Gastrocnemius medialis (tissue), 4 donors: ENCODE results near the gene APBA2. TPM values are rescaled to one million over a fixed set of nuclear protein-coding genes. Genes with fewer than 3 reads are reported as not detected.
"Not testable (repeated sequence)": the region's sequence is repeated elsewhere in the genome, so short reads cannot be mapped to it uniquely, and the experiment has no call there.

ENCODE experiments used
- ATAC-seq, 2 donors: fragments of 150-250 bp; one replicate each; pipeline ENCODE4 v1.9.1; 2016
- DNase-seq, 2 donors: peaks; one replicate each; pipeline ENCODE4 v3.0.0-alpha.2; 2019
- H3K27ac ChIP-seq, 4 donors: fragments of 200-600 bp; sonication (generic); 1 replicate in 1 of 4; 2 replicates in 3 of 4; pipeline ENCODE4 v1.5.1; 2016 to 2018; ENCODE audit warnings: mild to moderate bottlenecking in 2 of 4, moderate library complexity in 1 of 4
- H3K27me3 ChIP-seq, 3 donors: fragments of 200-600 bp; sonication (generic) in 2 of 3; 1 replicate in 1 of 3; 2 replicates in 2 of 3; pipeline versions ENCODE4 v1.5.1 to v1.6.0; 2016 to 2019; ENCODE audit warnings: mild to moderate bottlenecking in 1 of 3, moderate library complexity in 1 of 3
- H3K36me3 ChIP-seq, 2 donors: fragments of 200-600 bp; sonication (generic) in 1 of 2; one replicate each; pipeline ENCODE4 v1.5.1; 2017 to 2018
- H3K4me1 ChIP-seq, 2 donors: fragments of 200-600 bp; sonication (generic) in 1 of 2; one replicate each; pipeline ENCODE4 v1.5.1; 2016 to 2017; ENCODE audit warnings: mild to moderate bottlenecking in 2 of 2
- H3K4me3 ChIP-seq, 4 donors: fragments of 200-600 bp; sonication (generic) in 3 of 4; 1 replicate in 1 of 4; 2 replicates in 3 of 4; pipeline ENCODE4 v1.5.1; 2016 to 2019; ENCODE audit warnings: mild to moderate bottlenecking in 2 of 4
- H3K9me3 ChIP-seq, 3 donors: fragments of 200-600 bp; sonication (generic) in 2 of 3; 1 replicate in 1 of 3; 2 replicates in 2 of 3; pipeline ENCODE4 v1.5.1; 2016 to 2019
- POLR2A ChIP-seq, 2 donors: fragments of 450-650 bp; IDR thresholded peaks; one replicate each; pipeline ENCODE4 v1.6.1; 2017; ENCODE audit warnings: antibody characterized with exemption in 2 of 2, mild to moderate bottlenecking in 2 of 2, moderate library complexity in 2 of 2
- in situ Hi-C, 4 donors: fragments of 200-750 bp; cut with MboI; loops; one replicate each; pipeline versions ENCODE4 v1.15.0 to v1.8.0; 2017; ENCODE audit warnings: low sequenced_read_pairs in 4 of 4
- intact Hi-C: fragments of 100-400 bp; cut with DNase I; formaldehyde crosslinking; loops from one replicate; pipeline ENCODE4 v1.15.1; 2023; ENCODE audit warnings: low total_unique reads
- total RNA-seq, 4 donors: library from RNA; depleted of rRNA; stranded (reverse); fragments of >200 nt; gene quantifications; one replicate each; pipeline versions ENCODE4 v1.1.0 to v1.2.3, GENCODE V29; 2016
- TF ChIP-seq, protein P1 (sequence below), 5 experiments: fragments of 450-650 bp in 3 of 5; fragments of 200-600 bp in 2 of 5; sonication (generic) in 2 of 5; IDR thresholded peaks in 4 of 5; conservative IDR thresholded peaks in 1 of 5; 1 replicate in 4 of 5; 2 replicates in 1 of 5; pipeline ENCODE4 v1.5.1; 2016 to 2019; ENCODE audit warnings: antibody characterized with exemption in 5 of 5, mild to moderate bottlenecking in 3 of 5, moderate library complexity in 3 of 5

The APBA2 gene
- total RNA-seq, 4 donors from 2014 or later, result 0.19 to 0.31 TPM; not detected in 2

GRCh38 chr15:28854578-28854977 is 31.2 kb upstream of the APBA2 start:
- H3K27ac ChIP-seq, ATAC-seq, DNase-seq, H3K27me3 ChIP-seq, H3K4me3 ChIP-seq, H3K9me3 ChIP-seq, in situ Hi-C loops, H3K4me1 ChIP-seq, H3K36me3 ChIP-seq, intact Hi-C loops: not testable (repeated sequence)

DNA sequence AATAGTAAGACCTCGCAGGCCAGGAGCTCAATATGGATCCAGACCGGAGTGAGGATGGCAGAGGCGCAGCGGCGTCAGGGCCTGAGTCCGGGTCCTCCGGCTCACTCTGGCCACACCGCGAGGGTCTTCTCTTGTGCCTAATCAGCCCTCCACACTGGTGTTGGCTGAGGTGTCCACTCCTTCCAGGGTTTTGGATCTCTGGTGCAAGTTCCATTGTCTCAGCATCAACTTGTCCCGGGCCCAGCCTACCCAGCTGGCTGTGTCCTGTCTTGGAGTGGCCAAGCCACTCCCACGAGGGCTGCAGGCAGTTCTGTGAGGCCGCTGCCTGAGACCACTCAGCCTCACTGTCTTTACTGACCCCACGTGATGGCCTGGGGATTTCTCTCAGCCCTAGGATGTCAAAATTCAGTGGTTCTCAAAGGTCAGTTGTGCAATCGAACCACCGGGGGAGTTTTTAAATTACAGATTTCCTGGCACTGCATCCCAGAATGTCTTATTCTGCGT is 24.7 kb upstream of the APBA2 start:
- no peak overlapping the region for H3K4me3 ChIP-seq
- ATAC-seq, result peak in 1 of 2 donors; percentile 30
- TF ChIP-seq, protein P1, sequence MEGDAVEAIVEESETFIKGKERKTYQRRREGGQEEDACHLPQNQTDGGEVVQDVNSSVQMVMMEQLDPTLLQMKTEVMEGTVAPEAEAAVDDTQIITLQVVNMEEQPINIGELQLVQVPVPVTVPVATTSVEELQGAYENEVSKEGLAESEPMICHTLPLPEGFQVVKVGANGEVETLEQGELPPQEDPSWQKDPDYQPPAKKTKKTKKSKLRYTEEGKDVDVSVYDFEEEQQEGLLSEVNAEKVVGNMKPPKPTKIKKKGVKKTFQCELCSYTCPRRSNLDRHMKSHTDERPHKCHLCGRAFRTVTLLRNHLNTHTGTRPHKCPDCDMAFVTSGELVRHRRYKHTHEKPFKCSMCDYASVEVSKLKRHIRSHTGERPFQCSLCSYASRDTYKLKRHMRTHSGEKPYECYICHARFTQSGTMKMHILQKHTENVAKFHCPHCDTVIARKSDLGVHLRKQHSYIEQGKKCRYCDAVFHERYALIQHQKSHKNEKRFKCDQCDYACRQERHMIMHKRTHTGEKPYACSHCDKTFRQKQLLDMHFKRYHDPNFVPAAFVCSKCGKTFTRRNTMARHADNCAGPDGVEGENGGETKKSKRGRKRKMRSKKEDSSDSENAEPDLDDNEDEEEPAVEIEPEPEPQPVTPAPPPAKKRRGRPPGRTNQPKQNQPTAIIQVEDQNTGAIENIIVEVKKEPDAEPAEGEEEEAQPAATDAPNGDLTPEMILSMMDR (IDR thresholded peaks at IDR 0.05 in 4 of 5, conservative IDR thresholded peaks at IDR 0.05 in 1 of 5), result no peak
- TF ChIP-seq POLR2A (IDR thresholded peaks at IDR 0.05), result no peak
- H3K4me1 ChIP-seq, result no peaks in the 10 kb centered on the region
- in situ Hi-C loops (no loop called here), intact Hi-C loops (no loop called here)
- H3K9me3 ChIP-seq, result no peaks in the 10 kb centered on the region
- H3K27me3 ChIP-seq, result no peaks in the 10 kb centered on the region
- no peak overlapping the region for H3K27ac ChIP-seq
- DNase-seq, result no peak
- H3K36me3 ChIP-seq, result no peaks in the 10 kb centered on the region

DNA sequence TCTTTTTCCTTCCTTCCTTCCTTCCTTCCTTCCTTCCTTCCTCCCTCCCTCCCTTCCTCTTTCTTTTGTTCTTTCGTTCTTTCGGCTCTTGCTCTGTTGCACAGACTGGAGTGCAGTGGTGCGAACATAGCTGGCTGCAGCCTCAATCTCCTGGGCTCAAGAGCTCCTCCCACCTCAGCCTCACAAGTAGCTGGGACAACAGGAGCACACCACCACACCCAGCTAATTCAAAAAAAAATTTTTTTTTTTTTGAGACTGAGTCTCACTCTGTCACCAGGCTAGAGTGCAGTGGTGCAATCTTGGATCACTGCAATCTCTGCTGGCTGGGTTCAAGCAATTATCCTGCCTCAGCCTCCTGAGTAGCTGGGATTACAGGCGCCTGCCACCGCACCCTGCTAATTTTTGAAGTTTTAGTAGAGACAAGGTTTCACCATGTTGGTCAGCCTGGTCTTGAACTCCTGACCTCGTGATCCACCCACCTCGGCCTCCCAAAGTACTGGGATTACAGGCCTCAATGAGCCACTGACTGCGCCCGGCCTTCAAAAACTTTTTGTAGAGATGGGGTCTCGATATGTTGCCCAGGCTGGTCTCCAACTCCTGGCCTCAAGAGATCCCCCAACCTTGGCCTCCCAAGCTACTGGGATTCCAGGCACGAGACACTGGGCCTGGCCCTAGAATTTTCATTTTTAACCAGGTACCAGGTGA is 24.0 kb upstream of the APBA2 start:
- in situ Hi-C loops, H3K36me3 ChIP-seq, intact Hi-C loops, H3K9me3 ChIP-seq, DNase-seq, H3K4me1 ChIP-seq, ATAC-seq, H3K27ac ChIP-seq, H3K27me3 ChIP-seq, H3K4me3 ChIP-seq: not testable (repeated sequence)

DNA sequence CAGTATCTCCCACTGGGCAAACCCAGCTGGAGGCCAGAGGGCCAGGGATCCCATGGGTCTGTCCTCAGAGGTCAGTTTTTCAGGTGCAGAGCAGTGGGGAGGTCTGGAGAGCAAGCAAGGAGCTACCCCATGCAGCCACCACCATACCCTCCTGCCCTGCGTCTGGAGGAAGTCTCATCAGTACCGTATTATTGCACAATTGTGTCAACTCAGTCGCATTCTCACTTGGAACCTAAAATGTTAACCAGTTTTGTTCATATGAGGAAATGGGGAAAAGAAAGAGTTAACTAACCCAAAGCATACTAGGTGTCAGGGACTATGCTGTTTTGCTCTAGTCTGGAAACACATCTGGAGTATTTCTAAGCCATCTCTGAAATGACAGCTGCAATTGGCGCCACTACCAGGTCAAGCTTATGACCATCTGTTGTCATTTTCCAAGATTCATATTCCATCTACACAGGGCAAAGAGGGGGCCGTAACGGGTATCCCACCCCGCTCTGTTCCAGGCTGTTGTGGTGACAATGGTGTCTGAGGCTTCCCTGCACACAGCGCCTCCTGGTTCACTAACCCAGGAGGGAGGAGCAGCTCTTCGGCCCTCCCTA is 16.9 kb upstream of the APBA2 start:
- Histone ChIP-seq H3K27me3 (no peaks in the 10 kb centered on the region), H3K36me3 (no peaks in the 10 kb centered on the region), H3K27ac (no peak overlapping the region), H3K4me3 (no peak overlapping the region), H3K9me3 (no peaks in the 10 kb centered on the region), H3K4me1 (no peaks in the 10 kb centered on the region)
- ATAC-seq, result no peak
- no peak for TF ChIP-seq POLR2A (IDR thresholded peaks at IDR 0.05)
- TF ChIP-seq, protein P1 (IDR thresholded peaks at IDR 0.05 in 4 of 5, conservative IDR thresholded peaks at IDR 0.05 in 1 of 5), result no peak
- in situ Hi-C loops, result no loop called here
- intact Hi-C loops, result no loop called here
- no peak for DNase-seq

GRCh38 chr15:28871168-28871567 is 14.6 kb upstream of the APBA2 start:
- H3K27ac ChIP-seq, result no peak overlapping the region
- in situ Hi-C loops, result no loop called here
- intact Hi-C loops, result no loop called here
- no peaks in the 10 kb centered on the region for H3K4me1 ChIP-seq
- DNase-seq (no peak), ATAC-seq (no peak)
- TF ChIP-seq, protein P1 (IDR thresholded peaks at IDR 0.05 in 4 of 5, conservative IDR thresholded peaks at IDR 0.05 in 1 of 5), result no peak
- no peak for TF ChIP-seq POLR2A (IDR thresholded peaks at IDR 0.05)
- H3K9me3 ChIP-seq, result no peaks in the 10 kb centered on the region
- no peaks in the 10 kb centered on the region for H3K27me3 ChIP-seq
- H3K4me3 ChIP-seq, result no peak overlapping the region
- H3K36me3 ChIP-seq, result no peaks in the 10 kb centered on the region
